Medulla oblongata (tissue), 1 donor: ENCODE results near the gene HMCES.

ENCODE experiments used
- DNase-seq: peaks from one replicate; pipeline ENCODE4 v3.0.0-alpha.2; 2015; ENCODE audit errors: extremely low spot score

The HMCES gene

DNA sequence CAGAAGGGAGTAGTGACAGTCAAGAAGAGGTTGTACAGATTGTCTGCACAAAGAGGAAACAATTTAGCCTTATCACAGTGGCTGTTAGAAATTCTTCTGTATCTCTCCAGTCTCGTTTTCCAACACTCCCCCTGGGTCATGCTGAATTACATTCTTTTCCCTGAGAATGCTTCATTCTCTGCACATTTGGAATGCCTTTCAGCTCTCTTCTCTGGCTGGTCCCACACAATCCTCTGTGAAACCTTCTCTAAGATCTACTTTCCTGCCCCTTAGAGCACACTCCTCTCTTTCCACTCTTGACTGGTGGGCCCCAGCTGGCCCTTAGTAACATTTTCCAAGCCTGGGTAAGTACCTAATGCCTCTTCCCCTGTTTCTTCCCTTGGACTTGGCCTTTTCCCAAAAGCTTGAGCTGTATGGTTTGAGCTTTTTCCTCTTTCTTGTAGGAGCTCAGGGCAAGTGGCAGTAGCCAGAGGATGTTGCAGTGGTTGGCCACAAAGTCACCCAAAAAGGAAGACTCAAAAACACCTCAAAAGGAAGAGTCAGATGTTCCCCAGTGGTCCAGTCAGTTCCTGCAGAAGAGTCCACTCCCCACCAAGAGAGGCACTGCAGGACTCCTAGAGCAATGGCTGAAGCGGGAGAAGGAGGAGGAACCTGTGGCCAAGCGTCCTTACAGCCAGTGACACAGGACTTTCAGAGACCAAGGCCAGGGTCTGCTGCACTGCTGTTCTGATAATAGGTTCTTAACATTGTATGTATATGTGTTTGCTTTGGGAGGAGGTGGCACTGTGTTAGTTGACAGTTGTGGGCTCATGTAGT is 25.7 kb downstream of the HMCES start:
- DNase-seq, result no peak

- no peak for DNase-seq
Measured at GRCh38 chr3:129304962-129305222, 26.2 kb downstream of the HMCES start.

DNA sequence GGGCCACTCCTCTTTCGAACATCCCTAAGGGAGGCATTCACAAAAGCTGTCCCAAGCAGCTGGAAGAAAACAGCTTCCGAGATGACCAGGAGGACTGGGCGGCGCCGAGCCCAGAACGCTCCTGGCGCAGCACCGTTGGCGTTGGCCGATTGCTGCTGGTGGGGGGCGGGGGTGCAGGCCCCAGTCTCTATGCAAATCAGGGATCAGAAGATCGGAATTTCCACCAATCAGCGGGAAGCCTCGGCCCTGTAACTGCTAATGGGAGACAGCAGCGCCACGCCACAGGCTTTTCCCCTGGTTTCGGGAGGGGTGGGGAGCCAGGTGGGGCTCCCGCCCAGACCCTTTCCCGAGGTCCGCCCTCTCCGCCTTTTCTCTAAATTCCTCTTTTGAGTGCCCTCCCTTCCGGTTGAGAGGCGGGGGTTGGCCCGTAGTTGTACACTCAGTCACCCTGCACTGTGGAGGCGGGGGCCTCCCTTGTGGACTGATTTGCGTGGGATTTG is 27.0 kb downstream of the HMCES start:
- peak; percentile 60 for DNase-seq

GRCh38 chr3:129308636-129309035 is 30.0 kb downstream of the HMCES start:
- no peak for DNase-seq

GRCh38 chr3:129310111-129311011 is 31.7 kb downstream of the HMCES start:
- DNase-seq, result no peak

GRCh38 chr3:129311054-129311902 is 32.6 kb downstream of the HMCES start:
- DNase-seq, result no peak

GRCh38 chr3:129312021-129312639 is 33.5 kb downstream of the HMCES start:
- DNase-seq, result no peak

GRCh38 chr3:129312671-129313414 is 34.2 kb downstream of the HMCES start:
- no peak for DNase-seq

GRCh38 chr3:129313415-129313664 is 34.7 kb downstream of the HMCES start:
- DNase-seq, result no peak

DNA sequence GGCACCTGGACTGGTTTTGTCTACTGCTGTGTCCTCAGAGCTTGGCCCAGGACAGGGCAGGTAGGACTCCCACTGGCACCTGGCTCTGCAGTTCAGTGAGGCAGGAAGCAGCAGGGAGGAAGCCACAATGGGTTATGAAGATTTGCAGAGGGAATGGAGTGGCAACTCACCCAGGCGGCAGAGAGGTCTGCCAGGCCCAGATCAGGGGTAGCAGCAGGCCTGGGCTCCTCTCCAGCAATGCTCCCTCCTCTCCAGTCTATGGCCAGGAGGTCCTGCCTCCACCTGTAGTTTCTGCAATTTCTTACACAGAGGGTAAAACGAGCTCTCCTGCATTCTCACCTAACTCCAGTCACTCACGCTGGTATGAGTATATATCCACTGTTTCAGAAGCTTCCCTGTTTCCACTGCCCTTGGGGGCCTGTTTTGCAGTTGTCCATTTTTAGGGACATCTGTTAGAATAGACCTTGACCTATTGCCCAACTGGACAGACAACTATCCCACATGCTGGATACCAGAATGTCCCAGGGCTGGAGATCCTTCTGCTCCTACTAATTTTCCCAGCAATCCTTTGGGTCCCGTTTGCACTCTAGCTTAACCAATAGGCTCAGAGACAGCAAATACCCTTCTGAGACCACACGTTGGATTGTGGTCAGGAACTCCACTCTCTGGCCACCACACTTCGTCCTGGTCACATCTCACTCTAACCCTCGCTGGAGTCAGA is 35.2 kb downstream of the HMCES start:
- DNase-seq, result peak; percentile 18

DNA sequence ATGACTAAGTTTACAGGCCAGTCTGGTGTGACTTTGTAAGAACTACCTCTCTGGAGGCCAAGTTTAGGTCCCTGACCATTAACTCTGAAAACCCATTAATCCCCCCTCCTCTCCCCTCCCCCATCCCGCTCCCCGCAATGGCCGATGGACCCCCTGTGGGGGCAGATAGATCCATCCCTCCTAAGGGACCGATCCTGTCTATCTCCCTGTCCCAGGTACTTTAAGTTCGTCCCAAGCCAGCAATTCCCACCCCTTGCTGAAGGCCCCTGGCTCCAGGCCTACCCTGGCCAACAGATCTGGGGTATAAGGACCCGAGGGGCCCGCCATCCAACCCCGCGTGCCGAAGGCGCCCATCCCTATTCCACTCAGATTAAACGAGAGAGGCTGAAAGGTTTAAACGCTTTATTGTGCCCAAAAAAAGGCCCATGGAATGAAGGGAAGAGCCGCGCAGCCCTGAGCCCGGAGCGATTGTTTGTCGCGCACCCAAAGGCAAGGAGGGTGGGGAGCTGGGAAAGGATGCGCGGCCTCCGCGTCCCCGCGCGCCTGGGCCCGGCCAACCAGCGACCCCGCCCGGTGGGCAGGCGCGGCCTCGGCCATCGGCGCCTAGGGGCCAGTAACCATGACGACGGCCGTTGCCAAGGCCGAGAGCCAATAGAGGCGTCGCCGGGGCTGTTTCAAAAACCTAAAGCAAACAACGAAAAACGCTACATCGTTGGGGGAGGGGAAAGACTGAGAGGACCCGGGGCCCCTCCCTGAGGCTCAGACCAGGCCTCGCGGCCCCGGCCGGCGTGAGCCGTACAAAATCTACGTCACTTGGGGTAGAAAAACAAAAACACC is 35.9 kb downstream of the HMCES start:
- DNase-seq, result peak; percentile 89

DNA sequence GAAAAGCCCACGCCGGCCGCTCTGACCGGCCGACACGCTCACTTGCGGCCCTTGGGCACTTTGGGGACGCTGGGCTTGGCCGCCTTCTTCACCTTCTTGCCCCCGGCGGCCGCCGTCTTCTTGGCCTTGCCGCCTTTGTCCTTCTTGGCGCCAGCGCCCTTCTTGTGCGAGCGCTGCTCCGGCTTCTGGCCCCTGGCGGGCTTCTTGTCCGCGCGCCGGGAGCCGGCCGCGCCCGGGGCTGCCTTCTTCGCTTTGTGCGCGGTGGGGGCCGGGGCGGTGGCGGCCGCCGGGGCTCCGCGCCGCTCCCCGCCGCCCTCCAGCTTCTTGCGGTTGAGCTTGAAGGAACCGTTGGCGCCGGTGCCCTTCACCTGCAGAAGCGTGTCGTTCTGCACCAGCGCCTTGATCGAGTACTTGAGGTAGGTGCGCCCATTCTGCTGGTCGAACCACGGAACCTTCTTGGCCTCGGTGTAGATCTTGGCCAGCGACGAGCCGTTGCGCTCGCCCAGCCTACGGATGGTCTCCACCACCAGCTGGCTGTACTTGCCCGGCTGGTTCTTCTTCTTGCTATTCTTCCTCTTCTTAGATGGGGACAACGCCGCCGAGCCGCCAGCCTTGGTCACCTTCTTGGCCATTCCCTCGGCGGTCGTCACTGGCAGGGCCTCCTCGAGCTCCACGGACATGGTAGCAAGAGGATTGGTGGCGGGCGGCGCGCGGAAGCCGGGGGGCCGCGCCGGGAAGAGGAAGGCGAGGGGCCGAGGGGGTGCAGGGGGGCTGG is 36.7 kb downstream of the HMCES start:
- DNase-seq, result no peak

- no peak for DNase-seq
Measured at GRCh38 chr3:129315998-129316247, 37.3 kb downstream of the HMCES start.

GRCh38 chr3:129316248-129317013 is 37.8 kb downstream of the HMCES start:
- peak; percentile 87 for DNase-seq

GRCh38 chr3:129317014-129317771 is 38.5 kb downstream of the HMCES start:
- no peak for DNase-seq

- no peak for DNase-seq
Measured at GRCh38 chr3:129317848-129318247, 39.2 kb downstream of the HMCES start.

DNA sequence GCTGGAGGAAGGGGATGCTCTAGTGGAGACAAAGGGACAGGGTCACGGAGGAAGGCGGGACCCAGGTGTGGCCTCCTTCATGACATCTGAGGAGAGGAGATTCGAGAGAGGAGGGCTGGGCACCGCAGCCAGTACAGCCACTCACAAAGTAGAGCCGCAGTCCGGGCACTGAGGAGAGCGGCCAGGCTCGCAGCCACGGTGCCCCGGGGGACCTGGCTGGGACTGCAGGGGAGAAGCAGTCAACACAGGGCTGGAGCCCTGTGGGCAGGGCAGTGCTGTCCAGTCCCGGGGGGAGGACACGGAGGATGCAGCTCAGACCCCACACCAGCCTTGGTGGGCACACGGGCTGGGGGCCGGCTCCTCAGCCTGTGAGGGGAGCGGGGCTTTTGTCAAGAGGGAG is 40.3 kb downstream of the HMCES start:
- DNase-seq, result no peak

DNA sequence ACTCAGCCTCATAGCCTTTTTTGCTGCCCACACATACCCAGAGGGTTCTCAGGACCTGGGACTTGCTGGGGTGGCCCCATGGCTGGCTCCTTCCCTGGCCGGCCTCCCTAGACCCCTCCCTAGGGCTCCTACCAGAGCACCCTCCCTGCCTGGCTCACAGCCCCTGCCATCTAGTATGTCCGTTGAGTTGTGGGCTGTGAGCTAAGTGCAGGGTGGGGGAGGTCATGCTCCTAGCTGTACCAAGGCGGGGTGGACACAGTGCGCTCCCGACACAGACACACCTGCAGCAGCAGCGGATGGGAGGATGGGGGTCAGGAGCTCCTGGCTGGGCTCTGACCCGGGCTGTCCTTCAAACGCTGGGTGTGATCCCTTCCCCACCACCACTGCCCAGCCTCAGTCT is 41.6 kb downstream of the HMCES start:
- DNase-seq, result no peak
